GM12864 (cell line): Measurements from ENCODE around the gene GARIN5B.
A peak's percentile ranks its signal among the peaks of the same experiment; 100 is the strongest.

Experiments
- DNase-seq: peaks from one replicate; pipeline ENCODE4 v3.0.0-alpha.2; 2011; ENCODE audit warnings: low read depth
- H3K4me3 ChIP-seq: 2 replicates; pipeline ENCODE4 v1.5.1; 2011; ENCODE audit warnings: mild to moderate bottlenecking, low read depth, low read length, control low read depth
- TF ChIP-seq, protein P1 (sequence below): IDR thresholded peaks from 2 replicates; pipeline ENCODE4 v1.5.1; 2011; ENCODE audit warnings: low read depth, mild to moderate bottlenecking, moderate library complexity, low read length, control low read depth, inconsistent platforms; ENCODE audit errors: missing control alignments

GARIN5B gene

DNA sequence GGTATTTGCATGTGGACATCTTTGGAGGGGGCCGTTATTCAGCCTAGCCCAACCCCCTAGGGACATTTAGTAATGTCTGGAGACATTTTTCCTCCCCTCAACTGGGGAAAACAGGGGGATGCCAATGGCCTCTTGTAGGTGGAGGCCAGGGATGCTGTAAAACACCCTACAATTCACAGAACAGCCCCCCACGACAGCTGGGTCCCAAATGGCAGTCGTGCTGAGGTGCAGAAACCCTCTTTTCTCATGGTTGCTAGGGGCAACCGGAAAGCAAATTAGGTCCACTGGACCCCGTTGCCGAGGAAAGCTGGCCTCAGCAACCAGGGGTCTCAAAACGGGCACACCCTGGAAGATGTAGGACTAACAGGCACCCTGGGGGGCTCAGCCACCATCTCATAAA, 52.6 kb downstream of the GARIN5B start:
- DNase-seq: no peak
- TF ChIP-seq, protein P1, sequence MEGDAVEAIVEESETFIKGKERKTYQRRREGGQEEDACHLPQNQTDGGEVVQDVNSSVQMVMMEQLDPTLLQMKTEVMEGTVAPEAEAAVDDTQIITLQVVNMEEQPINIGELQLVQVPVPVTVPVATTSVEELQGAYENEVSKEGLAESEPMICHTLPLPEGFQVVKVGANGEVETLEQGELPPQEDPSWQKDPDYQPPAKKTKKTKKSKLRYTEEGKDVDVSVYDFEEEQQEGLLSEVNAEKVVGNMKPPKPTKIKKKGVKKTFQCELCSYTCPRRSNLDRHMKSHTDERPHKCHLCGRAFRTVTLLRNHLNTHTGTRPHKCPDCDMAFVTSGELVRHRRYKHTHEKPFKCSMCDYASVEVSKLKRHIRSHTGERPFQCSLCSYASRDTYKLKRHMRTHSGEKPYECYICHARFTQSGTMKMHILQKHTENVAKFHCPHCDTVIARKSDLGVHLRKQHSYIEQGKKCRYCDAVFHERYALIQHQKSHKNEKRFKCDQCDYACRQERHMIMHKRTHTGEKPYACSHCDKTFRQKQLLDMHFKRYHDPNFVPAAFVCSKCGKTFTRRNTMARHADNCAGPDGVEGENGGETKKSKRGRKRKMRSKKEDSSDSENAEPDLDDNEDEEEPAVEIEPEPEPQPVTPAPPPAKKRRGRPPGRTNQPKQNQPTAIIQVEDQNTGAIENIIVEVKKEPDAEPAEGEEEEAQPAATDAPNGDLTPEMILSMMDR: no peak
- H3K4me3 ChIP-seq: no peak overlapping the region

DNA sequence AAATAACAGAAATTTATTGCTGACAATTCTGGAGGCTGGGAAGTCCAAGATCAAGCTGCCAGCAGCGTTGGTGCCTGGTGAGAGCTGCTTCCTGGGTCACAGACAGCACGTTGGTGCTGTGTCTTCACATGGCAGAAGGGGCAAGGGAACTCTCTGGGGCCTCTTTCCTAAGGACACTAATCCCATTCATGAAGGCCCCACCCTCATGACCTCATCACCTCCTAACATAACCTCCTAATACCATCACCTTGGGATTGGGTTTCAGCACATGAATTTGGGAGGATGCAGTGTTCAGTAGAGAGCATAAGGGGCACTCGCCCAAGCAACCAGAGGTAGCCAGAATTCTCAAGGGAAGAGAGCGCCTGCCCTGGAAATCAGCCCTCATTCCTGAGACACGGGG, 53.6 kb downstream of the GARIN5B start:
- TF ChIP-seq, protein P1: no peak
- DNase-seq: no peak
- H3K4me3 ChIP-seq: no peak overlapping the region

- DNase-seq: peak; percentile 42
- H3K4me3 ChIP-seq: no peak overlapping the region; the same call in 1 of the 2 replicates
Observed at GRCh38 chr19:55308281-55308680, 54.8 kb downstream of the GARIN5B start.

DNA sequence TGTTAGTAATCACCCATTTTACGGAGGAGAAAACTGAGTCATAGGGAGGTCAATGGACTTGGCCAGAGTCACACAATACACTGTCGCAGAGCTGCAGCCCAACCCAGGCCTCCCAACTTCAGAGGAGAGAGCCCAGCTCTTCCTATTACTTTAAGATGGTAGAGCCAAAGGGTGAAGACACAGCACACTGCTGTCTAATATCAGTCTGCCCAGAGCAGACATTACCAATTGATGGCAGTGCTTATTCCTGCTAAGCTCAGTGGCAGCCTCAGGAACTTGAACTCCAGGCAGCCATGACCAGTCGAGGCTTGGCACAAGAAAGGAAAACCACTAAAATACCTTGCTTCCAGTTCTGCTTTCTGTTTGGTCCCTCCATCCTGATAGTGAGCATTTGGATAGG, 56.3 kb downstream of the GARIN5B start:
- H3K4me3 ChIP-seq: no peak overlapping the region
- TF ChIP-seq, protein P1: no peak
- no peak for DNase-seq

More at GRCh38 chr19:55308281-55308680, 54.8 kb downstream of the GARIN5B start:
- TF ChIP-seq, protein P1: no peak

- H3K4me3 ChIP-seq: no peak overlapping the region
- no peak for DNase-seq
- TF ChIP-seq, protein P1: no peak
Observed at GRCh38 chr19:55305983-55306562, 57.0 kb downstream of the GARIN5B start.

DNA sequence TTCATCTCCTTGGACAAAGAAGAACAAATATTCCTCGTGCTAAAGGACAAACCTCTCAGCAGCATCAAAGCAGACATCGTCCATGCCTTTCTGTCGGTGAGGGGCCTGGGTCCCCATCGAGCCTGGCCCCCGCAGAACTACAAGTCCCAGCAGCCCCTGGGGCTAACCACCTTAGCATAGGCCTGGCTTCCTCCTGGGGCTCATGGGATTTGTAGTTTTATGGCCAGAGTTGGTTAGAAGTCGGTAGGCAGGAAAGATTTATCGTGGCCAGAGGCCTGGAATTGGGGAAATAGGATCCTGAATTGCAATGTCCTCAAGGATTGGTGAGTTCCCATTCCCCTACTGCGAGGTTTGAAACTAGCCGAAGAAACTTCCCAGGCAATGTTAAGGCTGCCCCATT, 57.6 kb downstream of the GARIN5B start:
- TF ChIP-seq, protein P1: no peak
- no peak for DNase-seq
- H3K4me3 ChIP-seq: no peak overlapping the region

- TF ChIP-seq, protein P1: no peak
- H3K4me3 ChIP-seq: no peak overlapping the region
- DNase-seq: no peak
Observed at GRCh38 chr19:55304980-55305379, 58.1 kb downstream of the GARIN5B start.
